Loucy (cell line): ENCODE results near the gene PRKN.

Experiments
- H2AFZ ChIP-seq: fragments of 200-600 bp; sonication (generic); 2 replicates; pipeline ENCODE4 v1.6.0; 2016; ENCODE audit warnings: antibody characterized with exemption, mild to moderate bottlenecking, low read length, moderate library complexity
- H3F3A ChIP-seq: fragments of 200-600 bp; 2 replicates; pipeline ENCODE4 v1.6.0; 2016; ENCODE audit warnings: antibody characterized with exemption, low read depth, mild to moderate bottlenecking
- H3K27me3 ChIP-seq: fragments of 200-600 bp; sonication (generic); 2 replicates; pipeline ENCODE4 v1.6.1; 2014; ENCODE audit warnings: low read length, mild to moderate bottlenecking; ENCODE audit not compliant: insufficient read depth, poor library complexity, severe bottlenecking
- H3K36me3 ChIP-seq: fragments of 200-600 bp; sonication (generic); 2 replicates; pipeline ENCODE4 v1.6.1; 2016; ENCODE audit warnings: low read length; ENCODE audit not compliant: insufficient read depth
- H3K4me1 ChIP-seq: fragments of 200-600 bp; sonication (generic); 2 replicates; pipeline ENCODE4 v1.5.1; 2014; ENCODE audit warnings: low read length, mild to moderate bottlenecking; ENCODE audit not compliant: insufficient read depth, poor library complexity, severe bottlenecking
- H3K4me2 ChIP-seq: fragments of 200-600 bp; sonication (generic); 2 replicates; pipeline ENCODE4 v1.6.0; 2014; ENCODE audit warnings: antibody characterized with exemption, low read length, low read depth, mild to moderate bottlenecking; ENCODE audit not compliant: poor library complexity, severe bottlenecking
- H3K4me3 ChIP-seq: fragments of 200-600 bp; sonication (generic); 2 replicates; pipeline ENCODE4 v1.5.1; 2014; ENCODE audit warnings: low read length, mild to moderate bottlenecking, mixed read lengths; ENCODE audit not compliant: poor library complexity, severe bottlenecking
- H3K79me2 ChIP-seq: fragments of 200-600 bp; sonication (generic); 2 replicates; pipeline ENCODE4 v1.6.1; 2014; ENCODE audit warnings: low read length; ENCODE audit not compliant: insufficient read depth
- H3K9ac ChIP-seq: fragments of 200-600 bp; sonication (generic); 2 replicates; pipeline ENCODE4 v1.6.0; 2014; ENCODE audit warnings: mild to moderate bottlenecking, low read depth, low read length, moderate library complexity; ENCODE audit not compliant: poor library complexity, severe bottlenecking
- H3K9me2 ChIP-seq: fragments of 200-600 bp; sonication (generic); replicated peaks from 2 replicates; pipeline ENCODE4 v1.6.1; 2016; ENCODE audit warnings: low read depth, low read length, mixed read lengths
- H3K9me3 ChIP-seq: fragments of 200-600 bp; sonication (generic); 2 replicates; pipeline ENCODE4 v1.6.1; 2014; ENCODE audit warnings: mild to moderate bottlenecking, antibody characterized with exemption, low read length, low read depth; ENCODE audit not compliant: insufficient read depth
- H4K20me1 ChIP-seq: fragments of 200-600 bp; sonication (generic); 2 replicates; pipeline ENCODE4 v1.6.0; 2014; ENCODE audit warnings: antibody characterized with exemption, low read length, mild to moderate bottlenecking; ENCODE audit not compliant: insufficient read depth, poor library complexity, severe bottlenecking
- EZH2phosphoT487 ChIP-seq: fragments of 200-600 bp; IDR thresholded peaks from 2 replicates; pipeline ENCODE4 v1.6.1; 2018; ENCODE audit warnings: antibody characterized with exemption, mild to moderate bottlenecking, moderate library complexity, borderline replicate concordance
- TF ChIP-seq, protein P1 (sequence below): fragments of 200-600 bp; sonication (generic); conservative IDR thresholded peaks from 2 replicates; pipeline ENCODE4 v1.5.1; 2014; ENCODE audit warnings: mild to moderate bottlenecking, antibody characterized with exemption, low read length

The PRKN gene

DNA sequence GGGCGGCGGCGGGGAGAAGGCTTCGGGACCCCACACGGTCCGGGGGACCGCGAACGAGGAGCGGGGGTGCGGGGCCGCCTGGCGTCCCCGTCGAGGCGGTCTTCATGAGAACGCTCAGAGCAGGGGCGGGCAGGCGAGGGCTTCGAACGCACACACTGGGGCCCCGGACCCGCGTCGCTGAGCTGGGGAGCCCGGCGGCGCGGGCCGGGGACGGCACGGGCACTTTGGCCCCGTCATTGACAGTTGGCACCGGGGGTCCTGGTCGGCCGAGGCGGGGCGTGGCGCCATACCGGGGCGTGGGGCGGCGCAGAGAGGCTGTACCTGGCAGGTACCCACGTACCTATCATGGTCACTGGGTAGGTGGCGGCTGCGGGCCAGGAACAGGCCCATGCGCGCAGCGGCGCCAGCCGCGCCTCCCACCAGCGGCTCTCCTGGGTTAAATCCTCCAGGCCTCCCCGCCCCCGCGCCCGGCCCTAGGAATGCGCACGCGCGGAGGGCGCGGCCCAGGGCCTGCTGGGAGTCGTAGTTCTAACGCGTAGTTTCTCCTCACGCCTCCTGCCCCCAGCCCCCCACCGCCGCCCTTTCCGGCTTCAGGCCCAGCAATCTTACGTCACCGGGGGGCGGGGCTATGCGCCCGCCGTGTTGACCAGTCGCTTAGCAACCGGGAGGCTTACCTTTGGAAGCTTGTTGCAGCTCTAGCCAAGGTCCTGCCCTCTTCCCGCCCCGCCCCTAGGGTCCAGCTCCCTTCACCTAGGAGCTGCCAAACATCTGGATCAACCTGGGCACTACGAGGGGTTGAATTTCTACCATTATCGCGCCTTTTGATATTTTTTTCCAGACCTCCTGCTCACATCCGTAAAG is at the start of gene PRKN, which contains the start of gene PACRG:
Gene PRKN, minus strand, starts transcription at position 445 of the 861 bp plus-strand sequence.
Gene PACRG, plus strand, starts transcription at position 653 of the 861 bp plus-strand sequence.
- H3K4me1 ChIP-seq, result no peaks in the 10 kb centered on the region
- H3K9ac ChIP-seq, result no peak within 1 kb of the TSS
- H3K36me3 ChIP-seq, result no peaks in the 10 kb centered on the region
- no peaks in the 10 kb centered on the region for H3K9me2 ChIP-seq
- no peak within 1 kb of the TSS for H3K4me3 ChIP-seq
- no peaks in the 10 kb centered on the region for H3K27me3 ChIP-seq
- no peaks in the 10 kb centered on the region for H3K79me2 ChIP-seq
- H4K20me1 ChIP-seq, result no peaks in the 10 kb centered on the region
- TF ChIP-seq, protein P1, sequence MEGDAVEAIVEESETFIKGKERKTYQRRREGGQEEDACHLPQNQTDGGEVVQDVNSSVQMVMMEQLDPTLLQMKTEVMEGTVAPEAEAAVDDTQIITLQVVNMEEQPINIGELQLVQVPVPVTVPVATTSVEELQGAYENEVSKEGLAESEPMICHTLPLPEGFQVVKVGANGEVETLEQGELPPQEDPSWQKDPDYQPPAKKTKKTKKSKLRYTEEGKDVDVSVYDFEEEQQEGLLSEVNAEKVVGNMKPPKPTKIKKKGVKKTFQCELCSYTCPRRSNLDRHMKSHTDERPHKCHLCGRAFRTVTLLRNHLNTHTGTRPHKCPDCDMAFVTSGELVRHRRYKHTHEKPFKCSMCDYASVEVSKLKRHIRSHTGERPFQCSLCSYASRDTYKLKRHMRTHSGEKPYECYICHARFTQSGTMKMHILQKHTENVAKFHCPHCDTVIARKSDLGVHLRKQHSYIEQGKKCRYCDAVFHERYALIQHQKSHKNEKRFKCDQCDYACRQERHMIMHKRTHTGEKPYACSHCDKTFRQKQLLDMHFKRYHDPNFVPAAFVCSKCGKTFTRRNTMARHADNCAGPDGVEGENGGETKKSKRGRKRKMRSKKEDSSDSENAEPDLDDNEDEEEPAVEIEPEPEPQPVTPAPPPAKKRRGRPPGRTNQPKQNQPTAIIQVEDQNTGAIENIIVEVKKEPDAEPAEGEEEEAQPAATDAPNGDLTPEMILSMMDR, result no peak
- TF ChIP-seq EZH2phosphoT487, result no peak
- H3K9me3 ChIP-seq, result no peaks in the 10 kb centered on the region
- H3K4me2 ChIP-seq, result no peak within 1 kb of the TSS
- no peaks in the 10 kb centered on the region for H3F3A ChIP-seq
- no peak within 1 kb of the TSS for H2AFZ ChIP-seq

DNA sequence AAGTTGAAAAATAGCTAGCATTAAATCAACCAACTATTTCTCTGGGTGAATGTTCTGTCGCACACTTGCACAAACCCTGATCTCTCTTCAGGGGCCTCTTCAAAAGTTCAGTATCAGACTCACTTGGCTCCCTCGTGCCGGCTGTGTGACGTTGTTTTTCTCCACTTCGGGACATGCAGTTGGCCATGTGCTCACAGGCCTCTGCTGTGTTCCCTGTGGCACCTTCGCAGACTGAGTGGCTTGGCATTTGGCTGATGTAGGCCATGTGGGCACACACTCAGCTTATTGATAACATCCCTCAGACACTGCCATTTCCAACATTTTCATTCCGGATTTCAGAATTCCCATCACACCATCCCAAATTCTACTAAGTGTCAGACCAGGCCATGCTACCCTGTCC is 49.5 kb upstream of the PRKN start:
- Histone ChIP-seq H3K9me2 (no peaks in the 10 kb centered on the region), H3K4me2 (no peak overlapping the region), H2AFZ (no peak overlapping the region), H3F3A (no peaks in the 10 kb centered on the region), H3K79me2 (no peaks in the 10 kb centered on the region), H3K4me1 (no peaks in the 10 kb centered on the region), H3K4me3 (no peak overlapping the region), H4K20me1 (no peaks in the 10 kb centered on the region), H3K36me3 (no peaks in the 10 kb centered on the region), H3K9me3 (no peaks in the 10 kb centered on the region; the same call in 1 of the 2 replicates), H3K9ac (no peak overlapping the region), H3K27me3 (no peaks in the 10 kb centered on the region)
- TF ChIP-seq, protein P1, result no peak
- TF ChIP-seq EZH2phosphoT487, result no peak

DNA sequence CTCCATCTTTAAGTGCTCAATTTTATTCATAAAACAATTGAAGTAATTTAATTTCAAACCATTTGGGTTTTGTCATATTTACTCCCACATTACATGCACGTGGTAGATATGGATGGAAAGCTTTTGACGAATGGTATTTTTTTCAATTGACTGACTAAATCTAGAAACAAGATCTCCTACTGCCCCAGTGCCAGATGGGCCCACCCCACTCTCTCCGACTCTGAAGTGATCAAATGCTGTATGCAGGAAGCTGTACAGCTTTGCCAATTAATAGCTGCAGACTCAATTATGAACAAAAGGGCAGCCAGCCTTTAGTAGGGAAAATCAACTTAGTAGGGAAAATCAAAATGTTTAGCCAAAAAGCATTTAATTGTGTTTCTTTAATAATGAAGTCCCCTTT is 46.4 kb upstream of the PRKN start:
- H3K9me3 ChIP-seq, result no peaks in the 10 kb centered on the region; the same call in 1 of the 2 replicates
- no peaks in the 10 kb centered on the region for H3K36me3 ChIP-seq

More for the DNA sequence above, 46.4 kb upstream of the PRKN start:
- no peaks in the 10 kb centered on the region for H3F3A ChIP-seq
- H4K20me1 ChIP-seq, result no peaks in the 10 kb centered on the region
- H3K9ac ChIP-seq, result no peak overlapping the region
- H2AFZ ChIP-seq, result no peak overlapping the region
- no peaks in the 10 kb centered on the region for H3K79me2 ChIP-seq
- no peak overlapping the region for H3K4me2 ChIP-seq
- no peak for TF ChIP-seq EZH2phosphoT487
- TF ChIP-seq, protein P1, result no peak
- no peak overlapping the region for H3K4me3 ChIP-seq
- H3K4me1 ChIP-seq, result no peaks in the 10 kb centered on the region
- no peaks in the 10 kb centered on the region for H3K27me3 ChIP-seq
- H3K9me2 ChIP-seq, result no peaks in the 10 kb centered on the region
